Measurements from ENCODE around the gene SCN8A. TPM values are rescaled to one million over a fixed set of nuclear protein-coding genes. Genes with fewer than 3 reads are reported as not detected.
A peak's percentile ranks its signal among the peaks of the same experiment; 100 is the strongest.
"Not testable (repeated sequence)": the region's sequence is repeated elsewhere in the genome, so short reads cannot be mapped to it uniquely, and the experiment has no call there.

Gene SCN8A
- 3.1 TPM for polyA plus RNA-seq (2013, experiment 1 of 2)
- 2.1 TPM for polyA plus RNA-seq (2013, experiment 2 of 2)

GRCh38 chr12:51591016-51591901, at the start of gene SCN8A:
SCN8A (plus strand) TSS chr12:51591233; CDS start chr12:51662818, 71,585 bp downstream.
- Histone ChIP-seq H3K4me3 (ENCODE audit: extremely low read depth, insufficient read depth, low read length, poor library complexity, severe bottlenecking) (peak within 1 kb of the TSS; percentile 71), H3K27ac (ENCODE audit: low read depth, low read length, severe bottlenecking) (no peak within 1 kb of the TSS), H3K36me3 (ENCODE audit: control insufficient read depth, insufficient read depth, low read length) (no peaks in the 10 kb centered on the region), H3K4me1 (ENCODE audit: control insufficient read depth, insufficient read depth, low read length, poor library complexity, severe bottlenecking) (peaks cover 4% of the 10 kb centered on the region), H3K9me3 (ENCODE audit: control insufficient read depth, low read length) (no peaks in the 10 kb centered on the region)
- 0% methylated on average over 30 to 61 of the region's 91 CpGs for WGBS, 2 experiments (ENCODE audit: insufficient coverage in 2 of 2)

- H3K36me3 ChIP-seq (ENCODE audit: control insufficient read depth, insufficient read depth, low read length), result no peaks in the 10 kb centered on the region
- H3K4me3 ChIP-seq (ENCODE audit: extremely low read depth, insufficient read depth, low read length, poor library complexity, severe bottlenecking), result no peak overlapping the region
- H3K4me1 ChIP-seq (ENCODE audit: control insufficient read depth, insufficient read depth, low read length, poor library complexity, severe bottlenecking), result no peaks in the 10 kb centered on the region
- no peak overlapping the region for H3K27ac ChIP-seq (ENCODE audit: low read depth, low read length, severe bottlenecking)
- no peaks in the 10 kb centered on the region for H3K9me3 ChIP-seq (ENCODE audit: control insufficient read depth, low read length)
These were observed 44.9 kb upstream of the SCN8A start for GRCh38 chr12:51546097-51546496.

- WGBS, 2 experiments (ENCODE audit: insufficient coverage in 2 of 2), result 60% methylated on average over 1 of the region's 6 CpGs; no CpG with 5 or more reads in 1 of the 2 experiments
- Histone ChIP-seq H3K4me1 (ENCODE audit: control insufficient read depth, insufficient read depth, low read length, poor library complexity, severe bottlenecking) (no peaks in the 10 kb centered on the region), H3K36me3 (ENCODE audit: control insufficient read depth, insufficient read depth, low read length) (no peaks in the 10 kb centered on the region), H3K9me3 (ENCODE audit: control insufficient read depth, low read length) (no peaks in the 10 kb centered on the region), H3K27ac (ENCODE audit: low read depth, low read length, severe bottlenecking) (no peak overlapping the region), H3K4me3 (ENCODE audit: extremely low read depth, insufficient read depth, low read length, poor library complexity, severe bottlenecking) (no peak overlapping the region)
These were observed 43.4 kb upstream of the SCN8A start for GRCh38 chr12:51547606-51548005.

- Histone ChIP-seq H3K4me3 (ENCODE audit: extremely low read depth, insufficient read depth, low read length, poor library complexity, severe bottlenecking) (no peak overlapping the region), H3K36me3 (ENCODE audit: control insufficient read depth, insufficient read depth, low read length) (no peaks in the 10 kb centered on the region), H3K9me3 (ENCODE audit: control insufficient read depth, low read length) (no peaks in the 10 kb centered on the region), H3K4me1 (ENCODE audit: control insufficient read depth, insufficient read depth, low read length, poor library complexity, severe bottlenecking) (no peaks in the 10 kb centered on the region), H3K27ac (ENCODE audit: low read depth, low read length, severe bottlenecking) (no peak overlapping the region)
- 86 to 89% methylated on average over 2 of the region's 2 CpGs for WGBS, 2 experiments (ENCODE audit: insufficient coverage in 2 of 2)
These were observed 42.8 kb upstream of the SCN8A start for GRCh38 chr12:51548241-51548640.

- H3K9me3 ChIP-seq (ENCODE audit: control insufficient read depth, low read length), result no peaks in the 10 kb centered on the region
- H3K36me3 ChIP-seq (ENCODE audit: control insufficient read depth, insufficient read depth, low read length), result no peaks in the 10 kb centered on the region
- 77 to 95% methylated on average over 5 to 6 of the region's 8 CpGs for WGBS, 2 experiments (ENCODE audit: insufficient coverage in 2 of 2)
- no peak overlapping the region for H3K4me3 ChIP-seq (ENCODE audit: extremely low read depth, insufficient read depth, low read length, poor library complexity, severe bottlenecking)
- no peak overlapping the region for H3K27ac ChIP-seq (ENCODE audit: low read depth, low read length, severe bottlenecking)
- no peaks in the 10 kb centered on the region for H3K4me1 ChIP-seq (ENCODE audit: control insufficient read depth, insufficient read depth, low read length, poor library complexity, severe bottlenecking)
These were observed 41.4 kb upstream of the SCN8A start for GRCh38 chr12:51549637-51550036.

GRCh38 chr12:51568271-51569032, 22.6 kb upstream of the SCN8A start:
- H3K9me3 ChIP-seq (ENCODE audit: control insufficient read depth, low read length); H3K4me1 ChIP-seq (ENCODE audit: control insufficient read depth, insufficient read depth, low read length, poor library complexity, severe bottlenecking); H3K4me3 ChIP-seq (ENCODE audit: extremely low read depth, insufficient read depth, low read length, poor library complexity, severe bottlenecking); H3K36me3 ChIP-seq (ENCODE audit: control insufficient read depth, insufficient read depth, low read length); H3K27ac ChIP-seq (ENCODE audit: low read depth, low read length, severe bottlenecking): not testable (repeated sequence)
- no CpG with 5 or more reads among the region's 28 CpGs for WGBS, 2 experiments (ENCODE audit: insufficient coverage in 2 of 2)

GRCh38 chr12:51579321-51579850, 11.6 kb upstream of the SCN8A start:
- Histone ChIP-seq H3K4me3 (ENCODE audit: extremely low read depth, insufficient read depth, low read length, poor library complexity, severe bottlenecking) (no peak overlapping the region), H3K36me3 (ENCODE audit: control insufficient read depth, insufficient read depth, low read length) (no peaks in the 10 kb centered on the region), H3K4me1 (ENCODE audit: control insufficient read depth, insufficient read depth, low read length, poor library complexity, severe bottlenecking) (no peaks in the 10 kb centered on the region), H3K9me3 (ENCODE audit: control insufficient read depth, low read length) (peaks cover 6% of the 10 kb centered on the region), H3K27ac (ENCODE audit: low read depth, low read length, severe bottlenecking) (no peak overlapping the region)
- 85 to 92% methylated on average over 2 to 4 of the region's 6 CpGs for WGBS, 2 experiments (ENCODE audit: insufficient coverage in 2 of 2)

- Histone ChIP-seq H3K27ac (ENCODE audit: low read depth, low read length, severe bottlenecking) (no peak overlapping the region), H3K4me1 (ENCODE audit: control insufficient read depth, insufficient read depth, low read length, poor library complexity, severe bottlenecking) (peaks cover 4% of the 10 kb centered on the region), H3K36me3 (ENCODE audit: control insufficient read depth, insufficient read depth, low read length) (no peaks in the 10 kb centered on the region), H3K4me3 (ENCODE audit: extremely low read depth, insufficient read depth, low read length, poor library complexity, severe bottlenecking) (no peak overlapping the region), H3K9me3 (ENCODE audit: control insufficient read depth, low read length) (no peaks in the 10 kb centered on the region)
- WGBS, 2 experiments (ENCODE audit: insufficient coverage in 2 of 2), result 93 to 100% methylated on average over 1 to 3 of the region's 5 CpGs
These were observed 2.0 kb upstream of the SCN8A start for GRCh38 chr12:51589060-51589459.

- Histone ChIP-seq H3K4me3 (ENCODE audit: extremely low read depth, insufficient read depth, low read length, poor library complexity, severe bottlenecking) (no peak overlapping the region), H3K9me3 (ENCODE audit: control insufficient read depth, low read length) (no peaks in the 10 kb centered on the region), H3K36me3 (ENCODE audit: control insufficient read depth, insufficient read depth, low read length) (no peaks in the 10 kb centered on the region), H3K4me1 (ENCODE audit: control insufficient read depth, insufficient read depth, low read length, poor library complexity, severe bottlenecking) (peaks cover 4% of the 10 kb centered on the region), H3K27ac (ENCODE audit: low read depth, low read length, severe bottlenecking) (no peak overlapping the region)
- WGBS, 2 experiments (ENCODE audit: insufficient coverage in 2 of 2), result 90 to 94% methylated on average over 6 to 8 of the region's 13 CpGs
These were observed 1.4 kb upstream of the SCN8A start for GRCh38 chr12:51589557-51590176.

GRCh38 chr12:51590347-51591015, 552 bp upstream of the SCN8A start:
- no peaks in the 10 kb centered on the region for H3K9me3 ChIP-seq (ENCODE audit: control insufficient read depth, low read length)
- H3K4me1 ChIP-seq (ENCODE audit: control insufficient read depth, insufficient read depth, low read length, poor library complexity, severe bottlenecking), result peaks cover 4% of the 10 kb centered on the region
- no peaks in the 10 kb centered on the region for H3K36me3 ChIP-seq (ENCODE audit: control insufficient read depth, insufficient read depth, low read length)
- WGBS, 2 experiments (ENCODE audit: insufficient coverage in 2 of 2), result 5 to 10% methylated on average over 32 to 46 of the region's 67 CpGs
- no peak overlapping the region for H3K27ac ChIP-seq (ENCODE audit: low read depth, low read length, severe bottlenecking)
- peak overlapping the region; percentile 44 for H3K4me3 ChIP-seq (ENCODE audit: extremely low read depth, insufficient read depth, low read length, poor library complexity, severe bottlenecking)

Measured in mesodermal cell (in vitro differentiated cells).